NK-92 treated with Interleukin-12 subunit alpha and Interleukin-12 subunit beta, amount 100 ng/mL, for 24 hours (cell line): ENCODE results near the gene SPATA31D4.

Source experiments
- DNase-seq: peaks from one replicate; lab custom pipeline; 2025; lab: John Stamatoyannopoulos, UW

Gene SPATA31D4

DNA sequence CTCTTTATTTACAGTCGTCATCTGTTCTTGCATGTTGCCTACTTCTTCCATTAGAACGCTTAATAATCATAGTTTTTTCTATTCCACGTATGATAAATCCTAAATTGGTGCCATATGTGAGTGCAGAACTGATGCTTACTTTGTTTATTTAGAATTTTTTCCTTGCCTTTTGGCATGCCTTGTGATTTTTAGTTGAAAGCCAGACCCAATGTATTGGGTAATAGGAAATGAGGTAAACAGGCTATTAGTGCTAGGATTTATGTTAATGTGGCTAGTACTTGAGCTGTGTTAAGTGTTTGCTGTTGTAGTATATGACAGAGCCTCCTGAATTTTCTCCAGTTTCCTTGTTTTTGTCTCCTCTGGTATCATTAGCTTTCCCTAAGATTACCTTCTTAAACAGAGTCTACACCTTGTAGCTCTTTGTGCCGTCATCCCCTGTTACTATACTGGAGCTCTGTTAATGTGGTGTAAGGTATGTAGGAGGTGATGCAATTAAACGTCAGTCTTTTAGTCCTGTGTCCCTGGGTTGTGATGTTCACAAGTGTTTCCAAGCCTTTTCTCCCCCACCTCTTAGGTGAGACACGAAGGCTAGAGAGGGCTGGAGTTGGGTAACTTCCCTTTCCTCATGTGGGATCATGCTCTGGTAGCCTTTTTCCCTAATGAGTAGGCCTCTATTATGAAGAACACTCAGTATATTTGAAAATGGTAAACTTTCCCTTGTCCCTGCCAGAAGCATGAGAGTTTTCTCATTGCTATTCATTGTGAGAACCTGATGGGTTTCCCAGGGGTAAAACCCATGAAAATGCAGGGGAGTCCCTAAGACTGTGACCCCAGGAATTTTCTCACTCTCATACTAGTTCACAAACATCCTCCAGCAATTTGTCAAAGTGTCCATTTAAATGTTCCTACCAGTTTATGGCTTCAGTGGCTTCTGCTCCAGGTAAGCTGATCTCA is 36.3 kb downstream of the SPATA31D4 start:
- no peak for DNase-seq

DNA sequence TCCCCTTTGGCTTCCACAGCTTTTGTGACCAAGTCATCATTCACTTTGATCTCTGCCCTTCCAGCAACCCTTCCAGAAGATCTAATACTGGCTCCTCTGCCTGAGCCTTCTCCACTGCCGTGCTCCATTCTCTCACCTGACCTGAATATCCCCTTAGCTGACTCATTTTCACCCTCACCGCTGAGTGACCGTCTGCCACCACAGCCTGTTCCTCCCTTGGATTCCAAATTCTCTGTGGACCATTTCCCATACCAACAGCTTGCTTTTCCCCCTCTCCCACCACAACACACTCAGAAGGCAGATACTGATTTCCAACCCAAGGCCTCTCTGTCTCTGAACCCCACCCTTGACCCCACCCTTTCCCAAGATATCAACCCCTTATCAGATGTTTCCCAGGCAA is 39.8 kb downstream of the SPATA31D4 start:
- DNase-seq, result no peak

DNA sequence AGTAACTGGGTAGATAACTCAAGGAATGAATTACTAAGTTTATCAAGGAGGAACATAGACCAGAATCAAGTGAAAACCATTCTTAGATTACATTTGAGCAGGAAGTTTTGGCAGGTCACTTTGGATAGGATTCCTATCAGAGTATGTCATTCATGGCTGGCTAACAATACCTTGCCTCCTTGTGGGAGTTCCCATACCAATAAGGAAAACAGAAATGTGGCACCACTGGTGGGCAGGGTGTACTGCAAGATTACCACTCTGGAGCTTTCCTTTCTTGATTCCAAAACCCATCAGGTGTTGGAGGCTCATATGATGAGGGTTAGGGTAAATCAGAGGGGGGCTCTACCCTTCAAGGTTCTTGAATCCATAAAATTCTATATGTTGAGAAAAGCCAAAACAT is 41.7 kb downstream of the SPATA31D4 start:
- no peak for DNase-seq

DNA sequence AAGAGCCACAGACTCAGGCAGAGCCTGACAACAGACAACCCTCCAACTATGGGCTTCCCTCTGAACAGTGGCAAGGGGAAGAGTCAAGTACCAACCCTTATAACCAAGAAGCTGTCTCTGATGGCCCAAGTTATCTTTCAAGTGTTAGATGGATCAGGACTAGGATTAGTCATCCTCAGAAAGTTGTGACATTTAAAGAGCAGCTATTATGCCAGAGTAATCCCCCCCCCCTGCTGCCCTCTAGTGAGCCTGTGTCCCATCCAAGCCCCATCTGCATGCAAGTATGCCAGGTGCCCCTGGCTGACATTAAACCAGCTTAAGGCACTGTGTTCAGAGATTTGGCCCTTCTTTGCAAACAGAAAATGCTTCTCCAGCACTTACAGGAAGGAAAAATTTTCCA is 43.5 kb downstream of the SPATA31D4 start:
- no peak for DNase-seq

DNA sequence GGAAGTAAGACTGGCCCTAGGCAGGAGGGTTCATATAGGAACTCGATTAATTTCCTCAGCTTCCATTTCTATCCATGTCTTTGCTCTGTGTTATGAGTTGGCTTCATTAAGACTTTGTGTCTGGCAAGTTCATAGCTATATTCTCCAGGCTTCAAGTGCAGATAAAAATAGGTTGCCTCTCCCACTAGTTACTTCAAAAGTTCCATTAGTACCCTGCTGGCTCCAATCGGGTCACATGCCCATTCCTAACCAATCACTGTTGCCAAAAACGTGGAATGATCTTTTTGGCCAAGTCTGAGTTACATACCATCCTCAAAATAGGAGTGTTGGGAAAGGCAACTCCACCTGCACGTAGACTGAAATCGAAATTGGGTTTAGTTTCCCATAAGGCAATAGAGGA is 46.5 kb downstream of the SPATA31D4 start:
- DNase-seq, result no peak

DNA sequence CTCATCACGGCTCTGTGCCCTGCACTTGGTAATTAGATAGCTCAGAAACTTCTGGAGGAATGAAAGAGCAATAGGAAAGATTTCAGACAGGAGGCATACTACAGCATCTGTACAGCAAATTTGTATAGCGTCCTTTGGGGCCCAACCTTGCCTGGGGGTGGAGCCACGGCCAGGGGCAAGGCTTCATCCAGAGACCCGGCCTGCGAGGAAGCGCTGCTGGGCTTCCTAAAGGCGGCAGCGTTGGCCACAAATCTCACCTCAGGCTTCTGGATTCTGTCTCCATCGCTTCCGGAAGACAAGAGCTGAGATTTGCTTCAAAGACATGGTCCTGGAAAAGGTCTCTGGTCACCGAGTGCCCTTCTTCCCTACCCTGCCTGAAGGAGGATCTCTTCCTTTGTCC is 48.1 kb downstream of the SPATA31D4 start:
- no peak for DNase-seq

DNA sequence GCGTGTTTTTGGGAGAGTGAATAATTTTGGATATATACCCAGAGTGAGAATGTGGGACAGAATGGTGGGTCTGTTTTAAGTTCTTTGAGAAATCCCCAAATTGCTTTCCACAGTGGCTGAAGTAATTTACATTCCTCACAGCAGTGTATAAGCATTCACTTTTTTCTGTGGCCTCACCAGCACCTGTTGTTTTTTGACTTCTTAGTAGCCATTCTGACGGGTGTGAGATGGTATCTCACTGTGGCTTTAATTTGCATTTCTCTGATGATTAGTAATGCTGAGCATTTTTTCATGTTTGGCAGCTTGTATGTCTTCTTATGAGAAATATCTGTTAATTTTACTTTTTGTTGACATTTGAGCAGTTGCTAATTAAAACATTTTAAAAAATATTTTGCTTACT is 51.0 kb downstream of the SPATA31D4 start:
- no peak for DNase-seq

DNA sequence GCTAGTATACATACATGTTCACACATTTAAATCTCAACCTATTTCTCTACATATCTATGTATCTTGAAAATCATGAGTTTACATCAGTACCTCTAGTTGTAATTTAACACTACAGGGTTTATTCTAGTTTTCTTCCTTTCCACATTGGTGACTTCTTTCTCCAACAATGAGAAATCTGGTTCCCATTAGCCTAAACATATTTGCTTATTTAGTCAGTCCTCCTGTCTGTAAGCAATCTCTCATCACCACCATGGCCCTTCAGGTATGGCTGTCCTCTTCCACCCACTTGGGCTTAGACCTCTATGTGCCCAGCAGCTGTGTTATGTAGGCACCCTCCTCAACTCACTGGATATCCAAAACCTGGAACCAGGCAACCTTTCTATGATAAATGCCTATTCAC is 52.3 kb downstream of the SPATA31D4 start:
- no peak for DNase-seq

DNA sequence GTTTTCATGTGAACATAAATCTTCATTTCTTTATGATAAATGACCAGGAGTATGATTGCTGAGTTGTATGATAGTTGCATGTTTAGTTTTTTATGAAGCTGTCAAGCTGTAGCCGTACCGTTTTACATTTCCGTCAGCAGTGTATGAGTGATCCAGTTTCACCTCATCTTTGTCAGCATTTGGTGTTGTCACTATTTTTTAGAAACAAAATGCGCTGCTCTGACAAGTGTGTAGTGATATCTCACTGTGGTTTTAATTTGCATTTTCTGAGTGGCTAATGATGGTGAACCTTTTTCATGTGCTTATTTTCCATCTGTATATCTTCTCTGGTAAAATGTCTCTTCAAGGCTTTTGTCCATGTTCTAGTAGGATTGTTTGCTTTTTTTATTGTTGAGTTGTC is 53.7 kb downstream of the SPATA31D4 start:
- no peak for DNase-seq
